CD4-positive, alpha-beta T cell treated with Interleukin-21 for 1 hour (primary cell): ENCODE data around the gene IFFO2.
"Not testable (repeated sequence)": the region's sequence is repeated elsewhere in the genome, so short reads cannot be mapped to it uniquely, and the experiment has no call there.

Experiments used
- DNase-seq: peaks from one replicate; pipeline ENCODE4 v3.0.0-alpha.2; 2020

IFFO2 gene

DNA sequence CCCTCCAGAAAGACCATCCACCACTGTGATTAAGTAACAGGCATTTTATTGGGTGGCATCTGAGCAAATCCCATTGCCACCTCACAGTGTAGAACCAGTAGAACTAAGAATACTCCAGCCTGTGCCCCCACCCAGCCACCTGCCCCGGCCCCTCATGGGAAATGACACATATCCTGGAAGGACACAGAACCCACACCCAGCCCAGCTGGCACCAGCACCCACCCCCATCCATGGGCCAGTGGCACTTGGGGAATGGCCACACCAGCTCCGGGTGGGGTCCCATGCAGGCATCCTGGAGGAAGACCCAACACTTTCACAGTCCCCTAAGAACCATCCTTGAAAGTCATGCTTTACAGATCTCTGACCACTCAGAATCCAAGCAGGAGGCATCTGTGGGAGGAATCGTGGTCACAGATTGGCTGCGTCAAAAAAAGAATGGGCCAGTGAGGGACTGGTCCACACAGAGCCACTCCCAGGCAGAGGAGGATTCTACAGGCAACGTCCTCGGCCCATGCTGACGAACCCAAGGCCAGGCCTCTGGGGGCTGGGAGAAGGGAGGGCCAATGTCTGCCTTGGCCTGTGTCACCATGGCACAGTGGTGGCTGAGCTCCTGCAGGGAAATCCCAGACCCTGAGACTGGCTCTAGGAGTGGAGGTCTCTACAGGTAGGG is 84.9 kb downstream of the IFFO2 start:
- no peak for DNase-seq

DNA sequence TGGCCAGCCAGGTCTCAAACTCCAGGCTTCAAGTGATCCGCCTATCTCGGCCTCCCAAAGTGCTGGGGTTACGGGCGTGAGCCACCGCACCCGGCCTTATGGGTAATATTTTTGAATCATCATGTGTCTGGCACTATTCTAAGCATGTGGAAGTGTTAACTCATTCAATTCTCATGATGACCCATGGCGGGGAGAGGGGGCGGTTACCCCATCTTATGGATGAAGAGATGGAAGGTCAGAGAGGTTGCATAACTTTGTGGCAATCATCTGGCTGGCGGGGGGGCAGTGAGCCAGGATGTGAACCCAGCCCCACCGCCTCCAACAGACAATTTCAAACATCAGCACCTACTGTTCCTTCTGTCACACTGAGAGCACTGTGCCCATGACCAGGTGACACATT is 85.5 kb downstream of the IFFO2 start:
- no peak for DNase-seq

DNA sequence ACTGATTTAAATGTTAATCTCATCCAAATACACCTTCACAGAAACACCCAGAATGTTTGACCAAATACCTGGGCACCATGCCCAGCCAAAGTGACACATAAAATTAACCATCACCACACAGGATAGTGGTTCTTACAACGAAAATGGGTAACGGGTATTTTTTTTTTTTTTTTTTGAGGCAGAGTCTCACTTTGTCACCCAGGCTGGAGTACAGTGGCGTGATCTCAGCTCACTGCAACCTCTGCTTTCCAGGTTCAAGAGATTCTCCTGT is 85.9 kb downstream of the IFFO2 start:
- DNase-seq: not testable (repeated sequence)

DNA sequence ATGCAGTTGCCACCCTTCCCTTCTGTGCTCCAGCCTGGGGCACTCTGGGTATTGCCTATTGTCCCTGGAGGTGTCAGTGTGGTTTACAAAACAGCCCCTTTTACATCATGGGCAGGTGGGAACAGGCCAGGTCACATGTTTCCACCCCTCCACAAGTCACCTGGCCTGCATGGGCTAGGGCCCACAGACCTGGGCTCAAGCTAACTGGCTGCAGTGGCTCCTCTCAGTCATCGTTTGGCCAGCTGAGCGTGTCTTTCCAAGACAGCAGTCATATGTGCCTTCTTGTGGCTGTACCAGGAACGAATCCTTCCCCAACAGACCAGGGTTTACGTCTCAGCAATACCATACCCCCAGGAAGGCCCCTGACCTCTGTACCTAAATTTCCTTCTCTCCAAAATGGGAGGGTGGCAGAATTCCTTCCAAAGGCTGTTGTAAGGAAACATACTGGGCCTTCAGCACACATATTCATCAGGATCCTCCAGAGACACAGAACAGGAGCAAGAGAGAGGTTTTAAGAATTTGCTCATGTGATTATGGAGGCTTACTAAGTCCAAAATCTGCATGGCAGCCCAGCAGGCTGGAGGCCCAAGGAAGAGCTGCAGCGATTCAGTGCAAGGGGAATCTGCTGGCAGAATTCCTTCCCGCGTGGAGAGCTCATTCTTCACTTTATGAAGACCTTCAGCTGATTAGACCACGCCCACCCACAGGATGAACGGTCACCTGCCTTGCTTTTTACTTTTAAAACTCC is 86.5 kb downstream of the IFFO2 start:
- DNase-seq: no peak

DNA sequence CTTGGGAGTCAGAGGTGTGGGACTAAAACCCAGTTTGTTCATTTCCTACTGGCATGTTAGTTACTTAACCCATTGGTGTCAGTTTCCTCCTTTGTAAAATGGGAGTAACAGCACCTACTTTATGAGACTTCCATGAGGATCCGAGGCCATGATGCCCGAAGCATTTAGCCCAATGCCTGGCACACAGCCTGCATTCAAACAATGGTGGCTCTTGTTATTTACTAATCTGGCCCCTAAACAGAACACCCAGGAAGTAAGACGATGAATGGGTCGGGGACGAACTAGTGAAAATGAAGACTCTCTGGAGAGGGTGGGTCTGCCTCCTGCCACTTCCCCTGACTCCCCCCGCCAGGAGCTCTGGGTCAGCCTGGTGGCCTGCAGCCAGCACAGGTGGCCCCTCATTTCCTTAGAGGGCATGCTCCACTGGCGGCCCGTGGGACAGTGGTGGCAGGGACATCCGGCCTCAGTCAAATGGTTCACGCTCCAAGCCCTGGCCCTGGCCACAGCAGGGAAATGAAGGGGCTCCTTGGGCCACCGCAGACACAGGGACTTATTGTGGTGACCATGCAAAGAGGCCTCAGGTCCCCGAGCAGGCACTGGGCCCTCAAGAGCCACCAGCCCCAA is 87.6 kb downstream of the IFFO2 start:
- no peak for DNase-seq

DNA sequence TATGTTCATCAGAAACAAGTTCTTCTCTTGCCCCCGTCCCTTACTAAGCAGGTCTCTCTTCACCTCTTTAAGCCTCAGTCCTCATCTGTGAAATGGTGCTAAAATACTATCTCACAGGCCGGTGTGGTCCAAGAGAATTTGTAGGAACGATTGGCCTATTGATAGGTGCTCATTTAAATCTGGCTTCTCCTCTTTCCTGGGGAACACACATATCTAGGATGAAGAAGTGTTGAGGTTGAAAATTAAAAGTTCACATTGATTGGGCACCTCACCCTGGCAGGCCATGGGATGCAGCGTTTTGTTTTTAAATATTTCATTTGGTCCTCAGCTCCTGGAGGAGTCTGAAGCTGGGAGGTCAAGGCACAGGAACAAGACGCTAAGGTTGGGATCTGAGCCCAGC is 88.1 kb downstream of the IFFO2 start:
- DNase-seq: no peak

DNA sequence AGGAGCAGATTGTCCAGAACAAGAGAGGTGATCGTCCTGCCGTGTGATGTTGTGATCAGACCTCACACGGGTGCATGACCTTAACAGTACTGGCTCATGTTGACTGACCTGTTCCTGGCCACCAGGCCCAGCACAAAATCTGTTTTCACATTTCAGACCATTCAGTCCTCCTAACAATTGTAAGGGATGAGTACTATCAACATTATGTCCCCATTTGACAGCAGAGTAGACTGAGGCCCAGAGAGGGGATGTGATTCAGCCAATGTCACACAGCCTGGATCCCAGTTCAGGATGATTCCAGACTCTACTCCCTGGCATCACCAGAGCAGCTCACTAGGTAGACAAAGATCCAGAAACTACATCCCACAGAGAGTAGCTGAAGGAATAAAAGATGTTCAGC is 89.6 kb downstream of the IFFO2 start:
- DNase-seq: no peak

DNA sequence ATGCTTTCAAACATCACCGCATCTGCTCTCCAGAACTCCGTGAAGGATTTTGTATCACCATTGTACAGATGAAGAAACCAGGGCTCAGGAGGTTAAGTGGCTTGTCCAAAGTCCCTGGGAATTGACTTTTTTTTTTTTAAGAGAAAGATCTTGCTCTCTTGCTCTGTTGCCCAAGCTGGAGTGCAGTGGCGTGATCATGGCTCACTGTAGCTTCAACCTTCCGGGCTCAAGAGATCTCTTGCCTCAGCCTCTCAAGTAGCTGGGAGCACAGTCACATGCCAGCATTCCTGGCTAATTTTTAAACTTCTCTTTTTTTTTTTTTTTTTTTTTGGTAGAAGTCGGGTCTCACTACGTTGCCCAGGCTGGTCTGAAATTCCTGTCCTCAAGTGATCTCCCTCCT is 90.2 kb downstream of the IFFO2 start:
- DNase-seq: no peak

DNA sequence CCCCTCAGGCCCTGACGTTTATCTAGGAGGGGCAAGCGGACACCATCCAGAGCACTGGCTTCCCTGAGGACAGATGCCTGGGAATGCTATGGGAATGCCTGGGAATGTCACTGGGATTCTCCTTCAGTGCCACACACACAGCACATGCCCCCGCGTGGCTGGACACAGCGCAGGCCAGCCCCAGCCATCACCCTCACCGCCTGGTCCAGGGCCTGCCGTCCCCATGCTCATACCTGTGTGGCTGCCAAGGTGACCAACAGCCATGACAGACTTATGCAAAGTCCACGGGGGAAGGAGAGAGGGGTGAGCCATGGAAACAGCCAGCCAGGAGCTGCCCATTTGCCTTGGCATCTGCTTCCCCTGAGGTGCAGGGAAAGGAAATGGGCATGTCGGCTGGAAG is 91.3 kb downstream of the IFFO2 start:
- DNase-seq: no peak

DNA sequence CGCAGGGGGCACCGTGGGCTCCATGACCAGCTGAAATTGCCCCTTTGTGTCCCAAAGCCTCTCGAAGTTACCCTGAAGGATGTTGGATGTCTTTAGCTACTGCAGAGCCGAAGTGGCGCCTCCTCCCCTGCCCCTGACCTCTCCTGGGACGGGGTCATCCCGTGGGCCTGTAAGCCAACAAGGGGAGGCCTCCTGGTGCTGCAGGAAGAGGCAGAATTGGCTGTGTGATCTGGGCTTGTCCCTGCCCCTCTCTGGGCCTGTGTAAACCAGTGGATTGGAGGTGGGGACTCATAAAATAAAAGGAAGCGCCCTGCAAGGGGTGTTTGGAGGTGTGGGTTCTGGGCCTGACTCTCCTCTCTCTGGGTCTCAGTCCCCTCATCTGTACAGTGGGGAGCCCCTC is 94.9 kb downstream of the IFFO2 start:
- DNase-seq: no peak

DNA sequence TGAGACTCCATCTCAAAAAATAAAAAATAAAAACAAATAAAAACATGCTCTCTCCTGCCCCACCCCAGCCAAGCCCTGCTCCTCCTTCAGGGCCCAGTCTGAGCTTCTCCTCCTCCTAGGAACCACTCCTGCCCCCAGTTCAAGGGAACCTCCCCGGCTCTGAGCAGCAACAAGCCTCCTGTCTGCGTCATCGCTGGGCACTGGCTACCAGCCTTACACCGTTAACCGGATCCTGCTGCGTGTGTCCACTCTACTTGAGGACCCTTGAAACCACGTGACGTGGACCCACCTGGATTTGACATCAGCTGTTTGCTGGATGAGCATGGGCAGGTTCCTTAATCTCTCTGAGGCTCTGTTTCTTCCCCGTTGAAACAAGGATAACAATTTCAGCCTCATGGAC is 95.4 kb downstream of the IFFO2 start:
- DNase-seq: no peak

DNA sequence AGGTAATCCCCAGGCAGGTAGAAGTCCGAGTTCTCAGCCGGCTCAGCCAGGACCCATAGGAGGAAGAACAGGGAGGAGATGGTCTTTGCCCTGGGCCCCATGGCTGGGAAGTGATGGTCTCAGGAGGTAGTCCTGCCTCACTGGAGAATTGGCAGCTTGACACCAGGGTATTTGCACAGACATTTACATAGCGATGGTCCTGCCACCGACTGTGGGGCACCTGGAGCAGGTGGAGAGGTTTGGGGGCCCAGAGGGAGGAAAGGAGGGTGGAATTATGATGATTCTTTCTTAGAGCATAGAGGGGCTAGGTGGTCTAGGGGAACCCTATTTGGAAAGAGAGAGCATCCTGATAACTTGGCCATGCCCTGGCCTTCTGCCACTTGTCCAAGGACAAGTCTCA is 96.9 kb downstream of the IFFO2 start, which contains the start of gene TAS1R2:
TAS1R2 (minus strand) TSS at position 101 of the 400 bp plus-strand sequence; CDS start at position 101, 0 bp downstream.
- no peak for DNase-seq

DNA sequence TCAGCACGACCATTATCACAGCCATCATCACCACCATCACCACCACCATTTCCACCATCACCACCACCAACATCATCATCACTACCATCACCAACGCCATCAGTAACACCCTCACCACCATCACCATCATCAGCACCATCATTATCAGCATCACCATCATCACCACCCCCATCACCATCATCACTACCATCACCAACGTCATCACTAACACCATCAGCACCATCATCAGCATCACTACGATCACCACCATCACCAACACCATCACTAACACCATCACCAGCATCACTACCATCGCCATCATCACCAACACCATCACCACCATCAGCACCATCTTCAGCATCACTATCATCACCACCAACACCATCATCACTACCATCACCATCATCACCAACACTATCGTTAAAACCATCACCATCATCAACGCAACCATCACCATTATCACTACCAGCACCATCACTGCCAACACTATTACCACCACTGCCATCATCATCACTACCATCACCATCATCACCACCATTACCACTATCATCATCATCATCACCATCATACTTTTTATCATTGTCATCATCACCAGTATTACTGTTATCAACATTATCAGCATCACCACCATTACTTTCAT is 98.3 kb downstream of the IFFO2 start:
- DNase-seq: no peak

DNA sequence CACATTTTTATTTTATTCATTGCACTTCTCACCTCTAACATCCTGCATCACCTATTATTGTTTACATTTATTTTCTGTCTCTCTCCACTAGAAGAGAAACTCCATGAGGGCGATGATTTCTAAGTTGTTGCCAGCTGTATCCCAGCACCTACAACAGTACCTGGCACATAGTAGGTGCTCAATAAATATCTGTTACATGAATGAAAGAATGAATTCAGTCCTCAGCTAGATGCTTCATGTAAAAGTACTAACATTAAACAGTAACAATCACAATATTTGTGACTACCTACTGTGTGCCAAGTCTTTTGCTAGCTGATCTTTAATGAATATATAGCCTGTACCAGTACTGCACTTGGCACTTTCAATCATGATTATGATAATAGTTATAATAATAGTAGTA is 100.0 kb downstream of the IFFO2 start:
- DNase-seq: no peak

DNA sequence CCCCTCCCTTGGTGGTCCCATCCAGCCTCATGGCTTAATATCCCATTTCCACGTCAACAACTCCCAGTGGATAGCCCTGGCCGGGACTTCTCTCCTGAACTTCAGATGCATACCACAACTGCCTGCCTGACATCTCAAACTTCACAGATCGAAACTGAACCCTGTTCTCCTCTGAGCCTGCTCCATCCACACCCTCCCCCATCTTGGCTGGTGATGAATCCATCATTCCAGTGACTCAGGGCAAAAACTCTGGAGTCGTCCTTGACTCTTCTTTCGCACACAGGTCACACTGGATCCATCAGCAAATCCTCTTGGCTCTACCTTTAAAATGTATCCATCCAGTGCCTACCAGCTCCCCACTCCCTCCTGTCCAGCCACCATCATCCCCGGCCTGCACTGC is 100.9 kb downstream of the IFFO2 start:
- no peak for DNase-seq

DNA sequence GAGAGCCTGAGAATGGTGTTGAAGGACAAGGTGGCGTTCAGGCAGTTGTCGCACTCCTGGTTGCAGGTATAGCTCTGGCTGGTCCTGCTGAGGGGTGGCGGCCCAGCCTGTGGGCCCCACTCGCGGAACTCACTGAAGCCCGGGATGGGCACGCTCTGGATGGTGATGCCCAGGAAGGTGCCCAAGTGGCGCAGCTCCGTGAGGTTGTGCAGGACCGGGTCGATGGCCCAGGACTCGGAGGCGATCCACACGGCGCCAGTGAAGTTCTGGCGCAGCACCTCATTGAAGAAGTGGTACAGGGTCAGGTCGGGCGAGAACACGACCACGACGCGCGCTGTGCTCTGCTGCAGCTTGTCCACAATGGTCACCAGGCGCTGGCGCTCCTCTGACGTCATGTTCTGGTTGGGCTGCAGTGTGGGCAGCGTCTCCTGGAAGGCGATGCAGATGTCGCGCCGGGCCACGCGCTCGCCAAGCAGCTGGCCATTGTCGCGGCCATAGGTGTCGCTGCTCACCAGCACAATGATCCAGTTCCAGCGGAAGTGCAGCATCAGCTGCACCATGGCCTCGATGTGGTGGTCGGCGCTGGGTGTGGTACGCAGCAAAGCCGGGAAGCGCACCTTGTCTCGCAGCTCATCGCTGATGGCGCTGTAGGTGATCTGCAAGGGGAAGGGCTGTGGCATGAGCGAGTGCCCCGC is 102.0 kb downstream of the IFFO2 start:
- DNase-seq: no peak
